ENCODE results near the gene FMNL3. TPM values are rescaled to one million over a fixed set of nuclear protein-coding genes. Genes with fewer than 3 reads are reported as not detected.
A peak's percentile ranks its signal among the peaks of the same experiment; 100 is the strongest.

Gene FMNL3
- total RNA-seq, 2 donors from 2014 or later: 19.9 to 33.8 TPM

- Mint-ChIP-seq H3K27ac (no peak overlapping the region), H3K36me3 (ENCODE audit: low read depth) (no peaks in the 10 kb centered on the region), H3K4me3 (no peak overlapping the region), H3K4me1 (no peaks in the 10 kb centered on the region), H3K9me3 (no peaks in the 10 kb centered on the region), H3K27me3 (no peaks in the 10 kb centered on the region)
- ATAC-seq (replicated peaks): no peak
Measured at GRCh38 chr12:49631336-49631907, 75.8 kb downstream of the FMNL3 start.

GRCh38 chr12:49627752-49628360 is 79.3 kb downstream of the FMNL3 start:
- Mint-ChIP-seq H3K9me3 (no peaks in the 10 kb centered on the region), H3K27ac (no peak overlapping the region), H3K4me3 (no peak overlapping the region), H3K27me3 (no peaks in the 10 kb centered on the region), H3K4me1 (peaks cover 9% of the 10 kb centered on the region), H3K36me3 (ENCODE audit: low read depth) (no peaks in the 10 kb centered on the region)
- ATAC-seq (replicated peaks): no peak

- ATAC-seq (replicated peaks): no peak
- no peaks in the 10 kb centered on the region for H3K27me3 Mint-ChIP-seq
- no peaks in the 10 kb centered on the region for H3K9me3 Mint-ChIP-seq
- H3K27ac Mint-ChIP-seq: no peak overlapping the region
- H3K4me3 Mint-ChIP-seq: no peak overlapping the region
- no peaks in the 10 kb centered on the region for H3K36me3 Mint-ChIP-seq (ENCODE audit: low read depth)
- peaks cover 9% of the 10 kb centered on the region for H3K4me1 Mint-ChIP-seq
Measured at GRCh38 chr12:49626836-49627235, 80.4 kb downstream of the FMNL3 start.

GRCh38 chr12:49626169-49626835 is 80.9 kb downstream of the FMNL3 start:
- Mint-ChIP-seq H3K27ac (no peak overlapping the region), H3K4me3 (no peak overlapping the region), H3K4me1 (peaks cover 11% of the 10 kb centered on the region), H3K27me3 (no peaks in the 10 kb centered on the region), H3K9me3 (no peaks in the 10 kb centered on the region), H3K36me3 (ENCODE audit: low read depth) (no peaks in the 10 kb centered on the region)
- peak; percentile 43 for ATAC-seq (replicated peaks)

- no peak overlapping the region for H3K4me3 Mint-ChIP-seq
- no peak for ATAC-seq (replicated peaks)
- H3K4me1 Mint-ChIP-seq: peaks cover 15% of the 10 kb centered on the region
- no peak overlapping the region for H3K27ac Mint-ChIP-seq
- no peaks in the 10 kb centered on the region for H3K27me3 Mint-ChIP-seq
- H3K36me3 Mint-ChIP-seq (ENCODE audit: low read depth): no peaks in the 10 kb centered on the region
- no peaks in the 10 kb centered on the region for H3K9me3 Mint-ChIP-seq
Measured at GRCh38 chr12:49624921-49625577, 82.2 kb downstream of the FMNL3 start.

- H3K27me3 Mint-ChIP-seq: no peaks in the 10 kb centered on the region
- ATAC-seq (replicated peaks): peak; percentile 79
- no peaks in the 10 kb centered on the region for H3K9me3 Mint-ChIP-seq
- peak within 1 kb of the TSS; percentile 83 for H3K4me3 Mint-ChIP-seq
- H3K27ac Mint-ChIP-seq: peak within 1 kb of the TSS; percentile 75
- H3K36me3 Mint-ChIP-seq (ENCODE audit: low read depth): no peaks in the 10 kb centered on the region
- peaks cover 15% of the 10 kb centered on the region for H3K4me1 Mint-ChIP-seq
Measured at GRCh38 chr12:49623142-49623904, 83.9 kb downstream of the FMNL3 start, which contains the start of gene PRPF40B. PRPF40B (plus strand) TSS chr12:49623561; CDS start chr12:49623591, 30 bp downstream.

GRCh38 chr12:49622501-49623141 is 84.6 kb downstream of the FMNL3 start:
- Mint-ChIP-seq H3K27me3 (no peaks in the 10 kb centered on the region), H3K9me3 (no peaks in the 10 kb centered on the region), H3K4me1 (peaks cover 15% of the 10 kb centered on the region), H3K4me3 (peak overlapping the region; percentile 83), H3K36me3 (ENCODE audit: low read depth) (no peaks in the 10 kb centered on the region), H3K27ac (peak overlapping the region; percentile 75)
- ATAC-seq (replicated peaks): peak; percentile 61

- H3K4me1 Mint-ChIP-seq: peaks cover 15% of the 10 kb centered on the region
Measured at GRCh38 chr12:49621651-49622500, 85.3 kb downstream of the FMNL3 start.

GRCh38 chr12:49619286-49619685 is 87.9 kb downstream of the FMNL3 start:
- Mint-ChIP-seq H3K27me3 (no peaks in the 10 kb centered on the region), H3K4me1 (peaks cover 11% of the 10 kb centered on the region), H3K27ac (no peak overlapping the region), H3K36me3 (ENCODE audit: low read depth) (no peaks in the 10 kb centered on the region), H3K9me3 (no peaks in the 10 kb centered on the region), H3K4me3 (no peak overlapping the region)
- no peak for ATAC-seq (replicated peaks)

More at GRCh38 chr12:49621651-49622500, 85.3 kb downstream of the FMNL3 start:
- no peak for ATAC-seq (replicated peaks)
- H3K27ac Mint-ChIP-seq: peak overlapping the region; percentile 75
- no peaks in the 10 kb centered on the region for H3K9me3 Mint-ChIP-seq
- peak overlapping the region; percentile 83 for H3K4me3 Mint-ChIP-seq
- no peaks in the 10 kb centered on the region for H3K36me3 Mint-ChIP-seq (ENCODE audit: low read depth)
- no peaks in the 10 kb centered on the region for H3K27me3 Mint-ChIP-seq

- Mint-ChIP-seq H3K9me3 (no peaks in the 10 kb centered on the region), H3K36me3 (ENCODE audit: low read depth) (no peaks in the 10 kb centered on the region), H3K4me1 (peaks cover 6% of the 10 kb centered on the region), H3K27ac (no peak overlapping the region), H3K27me3 (no peaks in the 10 kb centered on the region), H3K4me3 (no peak overlapping the region)
- no peak for ATAC-seq (replicated peaks)
Measured at GRCh38 chr12:49618576-49618975, 88.6 kb downstream of the FMNL3 start.

- H3K4me3 Mint-ChIP-seq: no peak overlapping the region
- H3K27me3 Mint-ChIP-seq: peaks cover 3% of the 10 kb centered on the region
- no peaks in the 10 kb centered on the region for H3K36me3 Mint-ChIP-seq (ENCODE audit: low read depth)
- no peak for ATAC-seq (replicated peaks)
- no peak overlapping the region for H3K27ac Mint-ChIP-seq
- no peaks in the 10 kb centered on the region for H3K9me3 Mint-ChIP-seq
- peaks cover 6% of the 10 kb centered on the region for H3K4me1 Mint-ChIP-seq
Measured at GRCh38 chr12:49616533-49617219, 90.5 kb downstream of the FMNL3 start.

- H3K27me3 Mint-ChIP-seq: peaks cover 3% of the 10 kb centered on the region
- no peaks in the 10 kb centered on the region for H3K9me3 Mint-ChIP-seq
- no peak overlapping the region for H3K27ac Mint-ChIP-seq
- H3K4me1 Mint-ChIP-seq: no peaks in the 10 kb centered on the region
- H3K4me3 Mint-ChIP-seq: no peak overlapping the region
- no peaks in the 10 kb centered on the region for H3K36me3 Mint-ChIP-seq (ENCODE audit: low read depth)
- ATAC-seq (replicated peaks): no peak
Measured at GRCh38 chr12:49615725-49616124, 91.5 kb downstream of the FMNL3 start.

- peaks cover 11% of the 10 kb centered on the region for H3K27me3 Mint-ChIP-seq
- no peak overlapping the region for H3K27ac Mint-ChIP-seq
- H3K4me1 Mint-ChIP-seq: no peaks in the 10 kb centered on the region
- H3K4me3 Mint-ChIP-seq: no peak overlapping the region
- ATAC-seq (replicated peaks): no peak
- no peaks in the 10 kb centered on the region for H3K36me3 Mint-ChIP-seq (ENCODE audit: low read depth)
- H3K9me3 Mint-ChIP-seq: no peaks in the 10 kb centered on the region
Measured at GRCh38 chr12:49612210-49612609, 95.0 kb downstream of the FMNL3 start.

Measured in activated T-helper 17 cell treated with anti-CD3 and anti-CD28 coated beads, Interleukin-2, amount 50 U/mL, for 72 hours (primary cell).